CD4-positive, CD25-positive, alpha-beta regulatory T cell (primary cell): ENCODE data around the gene CARHSP1. TPM values are rescaled to one million over a fixed set of nuclear protein-coding genes. Genes with fewer than 3 reads are reported as not detected.
"Not testable (repeated sequence)": the region's sequence is repeated elsewhere in the genome, so short reads cannot be mapped to it uniquely, and the experiment has no call there.

Source experiments
- ATAC-seq, 2 donors: fragments of 150-1000 bp; cut with Tn5 transposase; one replicate each; pipeline ENCODE4 v1.10.0; 2021; ENCODE audit warnings: low read depth in 2 of 2, moderate number of reproducible peaks in 2 of 2, moderate library complexity in 1 of 2
- DNase-seq, 3 donors: peaks; one replicate each; pipeline versions ENCODE4 v3.0.0 to v3.0.0-alpha.2; 2012 to 2022; ENCODE audit warnings: mixed read lengths in 1 of 3
- H3K27ac ChIP-seq: one replicate; pipeline ENCODE4 v1.7.0; 2013; ENCODE audit warnings: mild to moderate bottlenecking, low read length; ENCODE audit not compliant: insufficient read depth, poor library complexity, severe bottlenecking
- H3K27me3 ChIP-seq: one replicate; pipeline ENCODE4 v1.7.0; 2013; ENCODE audit warnings: low read length; ENCODE audit not compliant: control insufficient read depth, insufficient read depth
- H3K36me3 ChIP-seq: one replicate; pipeline ENCODE4 v1.7.0; 2013; ENCODE audit warnings: mild to moderate bottlenecking, low read length, moderate library complexity; ENCODE audit not compliant: control insufficient read depth, insufficient read depth
- H3K4me1 ChIP-seq: 2 replicates; pipeline ENCODE4 v1.7.0; 2013; ENCODE audit warnings: mild to moderate bottlenecking, low read length; ENCODE audit not compliant: insufficient read depth, control insufficient read depth, poor library complexity, severe bottlenecking
- H3K4me3 ChIP-seq: one replicate; pipeline ENCODE4 v1.7.0; 2013; ENCODE audit warnings: low read depth, mild to moderate bottlenecking, low read length, moderate library complexity
- H3K9me3 ChIP-seq, 2 experiments: 1 replicate in 1 of 2; 2 replicates in 1 of 2; pipeline ENCODE4 v1.7.0; 2013; ENCODE audit warnings: low read length in 2 of 2, mild to moderate bottlenecking in 1 of 2, moderate library complexity in 1 of 2; ENCODE audit not compliant: control insufficient read depth in 2 of 2
- H3K27ac Mint-ChIP-seq, 3 donors: one replicate each; pipeline ENCODE4 v1.8.0; 2020 to 2022; ENCODE audit warnings: mild to moderate bottlenecking in 3 of 3, mixed read lengths in 3 of 3, moderate library complexity in 2 of 3
- H3K27me3 Mint-ChIP-seq: one replicate; pipeline ENCODE4 v1.8.0; 2022; ENCODE audit warnings: mild to moderate bottlenecking, mixed read lengths
- H3K36me3 Mint-ChIP-seq: one replicate; pipeline ENCODE4 v1.8.0; 2020; ENCODE audit warnings: mixed read lengths
- H3K4me1 Mint-ChIP-seq, 4 donors: one replicate each; pipeline ENCODE4 v1.8.0; 2020 to 2022; ENCODE audit warnings: mixed read lengths in 4 of 4, mild to moderate bottlenecking in 1 of 4
- H3K4me3 Mint-ChIP-seq, 4 donors: one replicate each; pipeline ENCODE4 v1.8.0; 2020 to 2022; ENCODE audit warnings: mild to moderate bottlenecking in 4 of 4, mixed read lengths in 4 of 4, moderate library complexity in 3 of 4
- H3K9me3 Mint-ChIP-seq, 7 donors: one replicate each; pipeline ENCODE4 v1.8.0; 2020 to 2022; ENCODE audit warnings: mixed read lengths in 7 of 7, mild to moderate bottlenecking in 3 of 7, moderate library complexity in 2 of 7
- polyA plus RNA-seq, 4 donors: library from polyadenylated mRNA; unstranded; fragments of 300-500 nt; fragmentation: Illumina TruSeq; gene quantifications; one replicate each; pipeline ENCODE4 v1.2.3, GENCODE V29; 2021
- total RNA-seq: library from RNA; stranded (reverse); gene quantifications from one replicate; pipeline ENCODE4 v1.2.3, GENCODE V29; 2022

The CARHSP1 gene
- total and polyA plus RNA-seq, 5 donors from 2014 or later: 55.3 to 94.8 (median 74.8) TPM

- no peaks in the 10 kb centered on the region for H3K9me3 ChIP-seq
- Mint-ChIP-seq H3K9me3 (peaks cover 0 to 1% (median 0%) of the 10 kb centered on the region in 7 donors), H3K27ac (no peak overlapping the region), H3K4me1 (peaks cover 4 to 17% (median 11%) of the 10 kb centered on the region in 4 donors), H3K4me3 (no peak overlapping the region), H3K27me3 (no peaks in the 10 kb centered on the region), H3K36me3 (peaks cover 50% of the 10 kb centered on the region)
- H3K4me1 ChIP-seq: peaks cover 6% of the 10 kb centered on the region
- H3K36me3 ChIP-seq: peaks cover 81% of the 10 kb centered on the region
- no peak overlapping the region for H3K27ac ChIP-seq
- H3K27me3 ChIP-seq: no peaks in the 10 kb centered on the region
- no peak for DNase-seq
- ATAC-seq: no peak
- no peak overlapping the region for H3K4me3 ChIP-seq
Observed at GRCh38 chr16:8812162-8812843, 56.5 kb downstream of the CARHSP1 start.

DNA sequence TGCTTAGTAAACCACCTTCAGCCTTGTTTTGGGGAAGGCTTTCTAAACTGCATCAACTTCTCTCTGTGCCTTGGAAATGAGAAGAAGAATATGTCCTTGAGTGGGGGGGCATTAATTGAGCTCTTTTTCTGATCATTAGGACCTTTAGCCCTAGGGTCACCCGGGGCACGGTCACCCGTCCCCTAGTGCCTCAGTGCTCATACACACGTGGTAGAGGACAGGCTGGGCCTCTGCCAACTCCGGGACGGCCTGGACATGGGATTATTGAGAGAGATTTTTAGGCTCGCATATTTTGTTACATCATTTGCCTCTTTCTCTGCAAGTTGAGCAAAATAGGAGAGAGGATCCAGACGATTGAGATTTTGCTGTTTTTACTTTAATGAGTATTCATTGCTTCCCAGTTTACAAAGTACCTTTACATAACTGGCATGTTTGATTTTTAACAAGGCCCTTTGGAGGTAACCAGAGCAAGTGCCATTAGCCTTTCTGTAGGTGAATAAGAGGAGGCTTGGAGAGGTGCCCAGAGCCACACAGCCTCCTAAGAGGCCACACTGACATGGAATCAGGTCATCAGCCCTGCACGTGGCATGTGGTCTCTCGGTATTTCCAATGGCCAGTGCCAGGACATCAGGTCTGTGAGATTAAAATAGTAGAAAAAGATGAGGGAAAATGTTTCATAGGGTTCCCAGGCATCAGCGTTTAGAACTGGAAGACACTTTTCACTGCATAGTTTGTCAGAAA is 60.0 kb downstream of the CARHSP1 start:
- Histone ChIP-seq H3K36me3 (peaks cover 94% of the 10 kb centered on the region), H3K4me3 (no peak overlapping the region), H3K9me3 (no peaks in the 10 kb centered on the region), H3K4me1 (no peaks in the 10 kb centered on the region), H3K27ac (no peak overlapping the region), H3K27me3 (no peaks in the 10 kb centered on the region)
- DNase-seq: no peak
- Mint-ChIP-seq H3K27ac (peak overlapping the region in 1 of 3 donors; percentile 5), H3K4me1 (peaks cover 0 to 4% (median 0%) of the 10 kb centered on the region in 4 donors), H3K4me3 (no peak overlapping the region), H3K36me3 (peaks cover 50% of the 10 kb centered on the region), H3K9me3 (peaks cover 0 to 1% (median 0%) of the 10 kb centered on the region in 7 donors), H3K27me3 (no peaks in the 10 kb centered on the region)
- ATAC-seq: no peak

GRCh38 chr16:8808009-8808408 is 60.8 kb downstream of the CARHSP1 start:
- H3K4me1 ChIP-seq: no peaks in the 10 kb centered on the region
- H3K36me3 ChIP-seq: peaks cover 91% of the 10 kb centered on the region
- H3K36me3 Mint-ChIP-seq: peaks cover 49% of the 10 kb centered on the region
- ATAC-seq (no peak), DNase-seq (no peak)
- no peak overlapping the region for H3K27ac ChIP-seq
- peaks cover 0 to 1% (median 0%) of the 10 kb centered on the region in 7 donors for H3K9me3 Mint-ChIP-seq
- H3K27me3 ChIP-seq: no peaks in the 10 kb centered on the region
- peaks cover 0 to 7% (median 1%) of the 10 kb centered on the region in 4 donors for H3K4me1 Mint-ChIP-seq
- H3K27me3 Mint-ChIP-seq: no peaks in the 10 kb centered on the region
- H3K9me3 ChIP-seq: no peaks in the 10 kb centered on the region
- H3K4me3 ChIP-seq: no peak overlapping the region
- H3K4me3 Mint-ChIP-seq: no peak overlapping the region
- H3K27ac Mint-ChIP-seq: no peak overlapping the region

- H3K9me3 ChIP-seq: no peaks in the 10 kb centered on the region
- no peak overlapping the region for H3K4me3 ChIP-seq
- H3K27ac Mint-ChIP-seq: peak overlapping the region in 1 of 3 donors; percentile 60
- H3K4me1 ChIP-seq: no peaks in the 10 kb centered on the region
- H3K9me3 Mint-ChIP-seq: peaks cover 0 to 1% (median 0%) of the 10 kb centered on the region in 7 donors
- H3K36me3 Mint-ChIP-seq: peaks cover 45% of the 10 kb centered on the region
- no peak overlapping the region for H3K4me3 Mint-ChIP-seq
- peaks cover 0 to 10% (median 1%) of the 10 kb centered on the region in 4 donors for H3K4me1 Mint-ChIP-seq
- DNase-seq (no peak), ATAC-seq (no peak)
- no peaks in the 10 kb centered on the region for H3K27me3 ChIP-seq
- H3K36me3 ChIP-seq: peaks cover 90% of the 10 kb centered on the region
- H3K27me3 Mint-ChIP-seq: no peaks in the 10 kb centered on the region
- H3K27ac ChIP-seq: no peak overlapping the region
Observed at GRCh38 chr16:8807189-8807588, 61.6 kb downstream of the CARHSP1 start.

DNA sequence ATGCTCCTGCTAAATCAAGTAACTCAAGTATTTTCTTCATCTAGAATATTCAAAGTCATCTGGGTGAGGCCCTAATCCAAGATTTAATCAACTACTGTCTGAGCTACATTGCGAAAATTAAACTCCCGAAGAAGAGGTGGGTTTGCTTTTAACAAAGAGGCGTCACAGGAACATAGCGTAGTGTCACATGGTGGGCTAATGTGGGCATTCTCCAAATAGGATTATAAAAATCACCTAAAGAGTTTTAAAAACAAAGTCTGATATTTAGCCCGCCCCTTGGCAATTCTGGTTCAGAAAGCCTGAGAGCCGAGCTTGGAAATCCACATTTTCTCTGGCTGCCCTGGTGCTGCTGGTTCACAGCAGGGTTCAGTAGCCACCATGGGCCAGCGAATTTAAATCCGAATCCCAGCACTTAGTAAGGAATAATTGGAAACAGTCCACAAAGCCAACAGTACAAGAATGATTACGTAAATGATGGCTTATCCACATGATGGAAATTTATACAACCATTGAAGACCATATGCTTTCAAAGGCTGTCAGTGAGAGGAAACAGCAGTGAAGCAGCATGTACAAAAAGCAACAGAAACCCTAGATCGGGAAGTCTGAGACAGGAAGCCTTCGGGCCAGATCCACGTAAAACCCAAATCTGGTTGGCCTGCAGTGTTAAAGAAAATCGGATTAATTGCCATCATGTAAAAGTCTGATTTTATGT is 62.4 kb downstream of the CARHSP1 start:
- H3K4me1 Mint-ChIP-seq: peaks cover 0 to 15% (median 7%) of the 10 kb centered on the region in 4 donors
- peak overlapping the region in 1 of 4 donors; percentile 15 for H3K4me3 Mint-ChIP-seq
- no peak for ATAC-seq
- DNase-seq: no peak
- Histone ChIP-seq H3K4me1 (no peaks in the 10 kb centered on the region), H3K27ac (no peak overlapping the region), H3K27me3 (no peaks in the 10 kb centered on the region), H3K4me3 (no peak overlapping the region), H3K36me3 (peaks cover 91% of the 10 kb centered on the region), H3K9me3 (no peaks in the 10 kb centered on the region)
- H3K36me3 Mint-ChIP-seq: peaks cover 46% of the 10 kb centered on the region
- peaks cover 0 to 1% (median 0%) of the 10 kb centered on the region in 7 donors for H3K9me3 Mint-ChIP-seq
- no peak overlapping the region for H3K27ac Mint-ChIP-seq
- no peaks in the 10 kb centered on the region for H3K27me3 Mint-ChIP-seq

DNA sequence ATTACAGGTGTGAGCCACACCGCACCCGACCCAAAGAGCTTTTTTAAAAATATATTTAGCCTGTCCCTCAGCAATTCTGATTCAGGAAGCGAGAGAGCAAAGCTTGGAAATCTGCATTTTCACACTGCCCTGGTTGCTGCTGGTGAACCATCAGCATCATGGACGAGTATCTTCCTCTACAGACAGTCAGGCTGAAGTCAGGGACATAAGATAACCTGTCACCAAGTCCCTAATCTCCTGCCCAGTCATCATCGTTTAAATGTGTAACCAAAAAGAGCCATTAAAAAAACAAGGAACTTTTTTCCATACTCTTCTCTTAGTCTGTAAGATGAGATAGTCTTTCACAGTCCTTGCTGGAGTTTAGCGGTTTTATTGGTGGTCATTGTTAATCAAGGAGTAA is 64.5 kb downstream of the CARHSP1 start:
- H3K4me3 Mint-ChIP-seq: no peak overlapping the region
- Histone ChIP-seq H3K4me1 (peaks cover 7% of the 10 kb centered on the region), H3K36me3 (peaks cover 77% of the 10 kb centered on the region), H3K27me3 (no peaks in the 10 kb centered on the region), H3K4me3 (no peak overlapping the region), H3K9me3 (no peaks in the 10 kb centered on the region), H3K27ac (no peak overlapping the region)
- H3K36me3 Mint-ChIP-seq: peaks cover 45% of the 10 kb centered on the region
- H3K4me1 Mint-ChIP-seq: peaks cover under 1 to 27% (median 13%) of the 10 kb centered on the region in 4 donors
- DNase-seq (no peak), ATAC-seq (no peak)
- no peaks in the 10 kb centered on the region for H3K9me3 Mint-ChIP-seq
- H3K27ac Mint-ChIP-seq: no peak overlapping the region
- H3K27me3 Mint-ChIP-seq: no peaks in the 10 kb centered on the region

DNA sequence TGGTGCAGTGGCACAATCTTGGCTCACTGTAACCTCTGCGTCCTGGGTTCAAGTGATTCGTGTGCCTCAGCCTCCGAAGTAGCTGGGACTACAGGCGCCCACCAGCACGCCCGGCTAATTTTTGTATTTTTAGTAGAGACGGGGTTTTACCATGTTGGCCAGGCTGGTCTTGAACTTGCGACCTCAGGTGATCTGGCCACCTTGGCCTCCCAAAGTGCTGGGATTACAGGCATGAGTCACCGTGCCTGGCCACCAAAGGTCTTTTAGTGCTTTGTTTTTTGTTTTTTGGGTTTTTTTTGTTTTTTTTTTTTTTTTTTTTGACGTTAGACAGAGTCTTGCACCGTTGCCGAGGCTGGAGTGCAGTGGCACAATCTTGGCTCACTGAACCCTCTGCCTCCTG is 65.1 kb downstream of the CARHSP1 start:
- ATAC-seq, H3K9me3 ChIP-seq, H3K4me3 Mint-ChIP-seq, H3K4me3 ChIP-seq, H3K27me3 ChIP-seq, H3K9me3 Mint-ChIP-seq, DNase-seq, H3K27me3 Mint-ChIP-seq, H3K27ac Mint-ChIP-seq, H3K27ac ChIP-seq: not testable (repeated sequence)
- Histone ChIP-seq H3K4me1 (peaks cover 13% of the 10 kb centered on the region), H3K36me3 (peaks cover 72% of the 10 kb centered on the region)
- peaks cover 6 to 32% (median 17%) of the 10 kb centered on the region in 4 donors for H3K4me1 Mint-ChIP-seq
- H3K36me3 Mint-ChIP-seq: peaks cover 45% of the 10 kb centered on the region
